WTC11 (cell line): Measurements from ENCODE around the gene CNOT6. TPM values are rescaled to one million over a fixed set of nuclear protein-coding genes. Genes with fewer than 3 reads are reported as not detected.

Experiments used
- ATAC-seq: fragments of 200-7000 bp; cut with Tn5 transposase; 2 replicates; pipeline ENCODE4 v1.10.0; 2021; ENCODE audit warnings: mild to moderate bottlenecking, moderate library complexity
- CTCF ChIA-PET: fragments of 300-600 bp; sonication (Branson Sonifier 250); formaldehyde crosslinking; loops from one replicate; lab custom pipeline; 2021; ENCODE audit warnings: antibody characterized with exemption; lab: Charles Lee
- POLR2A ChIA-PET: fragments of 350-600 bp; sonication (Branson Sonifier 250); formaldehyde crosslinking; loops from one replicate; lab custom pipeline; 2021; ENCODE audit warnings: antibody characterized with exemption; lab: Charles Lee
- DNase-seq: peaks from one replicate; pipeline ENCODE4 v3.0.0; 2021; ENCODE audit warnings: low spot score
- H3K27ac Mint-ChIP-seq: 2 replicates; pipeline ENCODE4 v1.8.0; 2021; ENCODE audit warnings: mixed read lengths
- H3K27me3 Mint-ChIP-seq: 2 replicates; pipeline ENCODE4 v1.8.0; 2021; ENCODE audit warnings: low read depth, mild to moderate bottlenecking, moderate library complexity, mixed read lengths
- H3K36me3 Mint-ChIP-seq: 2 replicates; pipeline ENCODE4 v1.8.0; 2021; ENCODE audit warnings: mixed read lengths
- H3K4me1 Mint-ChIP-seq: 2 replicates; pipeline ENCODE4 v1.8.0; 2022; ENCODE audit warnings: mixed read lengths
- H3K4me3 Mint-ChIP-seq: 2 replicates; pipeline ENCODE4 v1.8.0; 2021; ENCODE audit warnings: mild to moderate bottlenecking, moderate library complexity, mixed read lengths
- H3K9me3 Mint-ChIP-seq: 2 replicates; pipeline ENCODE4 v1.8.0; 2021; ENCODE audit warnings: mixed read lengths
- E2F4 ChIP-seq: sonication (generic); formaldehyde crosslinking; IDR thresholded peaks from 2 replicates; pipeline ENCODE4 v1.8.1; 2022; ENCODE audit warnings: low read depth, mild to moderate bottlenecking, moderate library complexity, missing genetic modification reagents, borderline replicate concordance
- ELF4 ChIP-seq: sonication (generic); formaldehyde crosslinking; IDR thresholded peaks from 2 replicates; pipeline ENCODE4 v1.8.1; 2022; ENCODE audit warnings: low read depth, mild to moderate bottlenecking, moderate library complexity, missing genetic modification reagents
- ETV6 ChIP-seq: sonication (generic); formaldehyde crosslinking; IDR thresholded peaks from 2 replicates; pipeline ENCODE4 v1.8.1; 2022; ENCODE audit warnings: mild to moderate bottlenecking, missing genetic modification reagents
- GABPB1 ChIP-seq: sonication (generic); formaldehyde crosslinking; IDR thresholded peaks from 2 replicates; pipeline ENCODE4 v1.8.1; 2023; ENCODE audit warnings: mild to moderate bottlenecking, missing genetic modification reagents
- HMGA2 ChIP-seq: fragments of 250-450 bp; sonication (Bioruptor Pico); IDR thresholded peaks from 2 replicates; pipeline ENCODE4 v1.4.0; 2021; ENCODE audit warnings: mild to moderate bottlenecking, moderate library complexity
- HMGXB4 ChIP-seq: sonication (generic); formaldehyde crosslinking; IDR thresholded peaks from 2 replicates; pipeline ENCODE4 v1.8.1; 2023; ENCODE audit warnings: mild to moderate bottlenecking, moderate library complexity, missing genetic modification reagents
- IRF1 ChIP-seq: sonication (generic); formaldehyde crosslinking; IDR thresholded peaks from 2 replicates; pipeline ENCODE4 v1.8.0; 2023; ENCODE audit warnings: missing genetic modification reagents
- JUN ChIP-seq: sonication (generic); formaldehyde crosslinking; IDR thresholded peaks from 2 replicates; pipeline ENCODE4 v1.8.0; 2023; ENCODE audit warnings: mild to moderate bottlenecking, missing genetic modification reagents
- NFYB ChIP-seq: sonication (generic); formaldehyde crosslinking; conservative IDR thresholded peaks from 2 replicates; pipeline ENCODE4 v1.8.0; 2022; ENCODE audit warnings: low read depth, missing genetic modification reagents
- SOX15 ChIP-seq: fragments of 250-450 bp; sonication (Bioruptor Pico); IDR thresholded peaks from 2 replicates; pipeline ENCODE4 v1.9.0; 2021; ENCODE audit warnings: mild to moderate bottlenecking
- SP1 ChIP-seq: sonication (generic); formaldehyde crosslinking; conservative IDR thresholded peaks from 2 replicates; pipeline ENCODE4 v1.8.1; 2022; ENCODE audit warnings: missing genetic modification reagents
- TCF7 ChIP-seq: sonication (generic); formaldehyde crosslinking; IDR thresholded peaks from 2 replicates; pipeline ENCODE4 v1.8.0; 2022; ENCODE audit warnings: mild to moderate bottlenecking, low read depth, missing genetic modification reagents, moderate library complexity
- TEAD4 ChIP-seq: sonication (generic); formaldehyde crosslinking; IDR thresholded peaks from 2 replicates; pipeline ENCODE4 v1.8.0; 2022; ENCODE audit warnings: mild to moderate bottlenecking, missing genetic modification reagents
- ZBTB21 ChIP-seq: sonication (generic); formaldehyde crosslinking; IDR thresholded peaks from 2 replicates; pipeline ENCODE4 v1.8.1; 2023; ENCODE audit warnings: mild to moderate bottlenecking, missing genetic modification reagents, borderline replicate concordance
- ZNF121 ChIP-seq: sonication (generic); formaldehyde crosslinking; IDR thresholded peaks from 2 replicates; pipeline ENCODE4 v1.8.0; 2023; ENCODE audit warnings: missing genetic modification reagents
- ZNF232 ChIP-seq: sonication (generic); formaldehyde crosslinking; IDR thresholded peaks from 2 replicates; pipeline ENCODE4 v1.8.0; 2022; ENCODE audit warnings: mild to moderate bottlenecking, missing genetic modification reagents
- ZNF396 ChIP-seq: fragments of 250-450 bp; sonication (Bioruptor Pico); IDR thresholded peaks from 2 replicates; pipeline ENCODE4 v1.8.0; 2021; ENCODE audit warnings: mild to moderate bottlenecking, moderate library complexity, borderline replicate concordance
- ZNF416 ChIP-seq: fragments of 250-450 bp; sonication (Bioruptor Pico); IDR thresholded peaks from 2 replicates; pipeline ENCODE4 v1.9.0; 2021; ENCODE audit warnings: mild to moderate bottlenecking, inconsistent platforms
- ZNF512 ChIP-seq: sonication (generic); formaldehyde crosslinking; IDR thresholded peaks from 2 replicates; pipeline ENCODE4 v1.8.1; 2022; ENCODE audit warnings: missing genetic modification reagents, borderline replicate concordance
- ZSCAN18 ChIP-seq: fragments of 250-450 bp; sonication (Bioruptor Pico); IDR thresholded peaks from 2 replicates; pipeline ENCODE4 v2.1.2; 2022; ENCODE audit warnings: mild to moderate bottlenecking, moderate library complexity
- total RNA-seq: library from RNA; stranded (reverse); gene quantifications from 3 replicates; pipeline ENCODE4 v1.2.3, GENCODE V29; 2021
- TF ChIP-seq, protein P1 (sequence below): fragments of 250-450 bp; sonication (Bioruptor Pico); IDR thresholded peaks from 2 replicates; pipeline ENCODE4 v1.9.0; 2021; ENCODE audit warnings: mild to moderate bottlenecking
- TF ChIP-seq, protein P2 (sequence below): sonication (generic); formaldehyde crosslinking; IDR thresholded peaks from 2 replicates; pipeline ENCODE4 v1.8.0; 2022; ENCODE audit warnings: mild to moderate bottlenecking, missing genetic modification reagents
- TF ChIP-seq, protein P3 (sequence below): sonication (generic); formaldehyde crosslinking; IDR thresholded peaks from 2 replicates; pipeline ENCODE4 v1.8.1; 2022; ENCODE audit warnings: low read depth, missing genetic modification reagents, borderline replicate concordance
- TF ChIP-seq, protein P4 (sequence below): fragments of 250-450 bp; sonication (Bioruptor Pico); IDR thresholded peaks from 2 replicates; pipeline ENCODE4 v1.9.0; 2021; ENCODE audit warnings: moderate library complexity, mild to moderate bottlenecking, inconsistent platforms, borderline replicate concordance

The CNOT6 gene
- total RNA-seq, 1 experiment from 2014 or later: 41.0 TPM

DNA sequence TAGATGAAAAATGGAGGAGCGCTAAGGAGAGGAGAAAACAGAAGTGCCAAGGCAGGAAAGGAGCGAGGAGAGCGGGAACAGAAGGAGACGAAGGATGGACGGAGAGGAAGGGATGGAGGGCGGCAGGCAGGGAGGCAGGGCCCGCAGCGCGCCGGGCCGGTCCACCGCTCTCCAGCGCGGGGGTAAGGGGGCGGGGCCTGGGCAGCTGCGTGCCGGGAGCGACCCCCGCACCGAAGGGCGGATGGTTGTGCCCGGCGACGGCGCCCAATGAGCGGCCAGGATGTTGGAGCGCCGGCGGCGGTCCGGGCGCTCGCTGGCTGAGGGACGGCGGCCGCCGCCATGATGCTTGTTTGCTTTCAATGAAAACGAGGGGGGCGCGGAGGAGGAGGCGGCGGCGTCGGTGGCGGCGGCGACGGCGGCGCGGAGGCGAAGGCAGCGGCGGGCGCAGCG, at the start of gene CNOT6 (continued):
- TF ChIP-seq ZNF232 (CRISPR knock-in tag): no peak
- TF ChIP-seq, protein P1, sequence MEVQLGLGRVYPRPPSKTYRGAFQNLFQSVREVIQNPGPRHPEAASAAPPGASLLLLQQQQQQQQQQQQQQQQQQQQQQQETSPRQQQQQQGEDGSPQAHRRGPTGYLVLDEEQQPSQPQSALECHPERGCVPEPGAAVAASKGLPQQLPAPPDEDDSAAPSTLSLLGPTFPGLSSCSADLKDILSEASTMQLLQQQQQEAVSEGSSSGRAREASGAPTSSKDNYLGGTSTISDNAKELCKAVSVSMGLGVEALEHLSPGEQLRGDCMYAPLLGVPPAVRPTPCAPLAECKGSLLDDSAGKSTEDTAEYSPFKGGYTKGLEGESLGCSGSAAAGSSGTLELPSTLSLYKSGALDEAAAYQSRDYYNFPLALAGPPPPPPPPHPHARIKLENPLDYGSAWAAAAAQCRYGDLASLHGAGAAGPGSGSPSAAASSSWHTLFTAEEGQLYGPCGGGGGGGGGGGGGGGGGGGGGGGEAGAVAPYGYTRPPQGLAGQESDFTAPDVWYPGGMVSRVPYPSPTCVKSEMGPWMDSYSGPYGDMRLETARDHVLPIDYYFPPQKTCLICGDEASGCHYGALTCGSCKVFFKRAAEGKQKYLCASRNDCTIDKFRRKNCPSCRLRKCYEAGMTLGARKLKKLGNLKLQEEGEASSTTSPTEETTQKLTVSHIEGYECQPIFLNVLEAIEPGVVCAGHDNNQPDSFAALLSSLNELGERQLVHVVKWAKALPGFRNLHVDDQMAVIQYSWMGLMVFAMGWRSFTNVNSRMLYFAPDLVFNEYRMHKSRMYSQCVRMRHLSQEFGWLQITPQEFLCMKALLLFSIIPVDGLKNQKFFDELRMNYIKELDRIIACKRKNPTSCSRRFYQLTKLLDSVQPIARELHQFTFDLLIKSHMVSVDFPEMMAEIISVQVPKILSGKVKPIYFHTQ: no peak
- no peak for TF ChIP-seq TCF7
- 0 out of 2 replicates have a peak, but pooled peaks have one; percentile 11 for TF ChIP-seq GABPB1 (CRISPR knock-in tag)
- TF ChIP-seq E2F4 (CRISPR knock-in tag): peak; percentile 15; the same call in 1 of the 2 replicates
- no peak for TF ChIP-seq ELF4 (CRISPR knock-in tag)
- peak; percentile 77; the same call in 1 of the 2 replicates for TF ChIP-seq ZBTB21 (CRISPR knock-in tag)
- peak; percentile 84 for TF ChIP-seq NFYB (CRISPR knock-in tag)
- TF ChIP-seq, protein P2, sequence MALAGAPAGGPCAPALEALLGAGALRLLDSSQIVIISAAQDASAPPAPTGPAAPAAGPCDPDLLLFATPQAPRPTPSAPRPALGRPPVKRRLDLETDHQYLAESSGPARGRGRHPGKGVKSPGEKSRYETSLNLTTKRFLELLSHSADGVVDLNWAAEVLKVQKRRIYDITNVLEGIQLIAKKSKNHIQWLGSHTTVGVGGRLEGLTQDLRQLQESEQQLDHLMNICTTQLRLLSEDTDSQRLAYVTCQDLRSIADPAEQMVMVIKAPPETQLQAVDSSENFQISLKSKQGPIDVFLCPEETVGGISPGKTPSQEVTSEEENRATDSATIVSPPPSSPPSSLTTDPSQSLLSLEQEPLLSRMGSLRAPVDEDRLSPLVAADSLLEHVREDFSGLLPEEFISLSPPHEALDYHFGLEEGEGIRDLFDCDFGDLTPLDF (CRISPR knock-in tag): 0 out of 2 replicates have a peak, but pooled peaks have one; percentile 7
- no peak for TF ChIP-seq HMGA2 (CRISPR knock-in tag)
- TF ChIP-seq, all 79 proteins: peak for 19

- Mint-ChIP-seq H3K4me3 (no peak overlapping the region), H3K27me3 (peaks cover 9% of the 10 kb centered on the region; the same call in 1 of the 2 replicates), H3K27ac (no peak overlapping the region), H3K4me1 (no peaks in the 10 kb centered on the region), H3K9me3 (peaks cover 36% of the 10 kb centered on the region), H3K36me3 (peaks cover 24% of the 10 kb centered on the region)
- no peak for ATAC-seq
- no peak for DNase-seq
- POLR2A ChIA-PET: no interaction called here
- CTCF ChIA-PET: interaction anchor here (0.7 to 1.2 kb wide), 3 partner anchors 126 to 253 kb away, joined by 3 to 5 read pairs (median 4); no protein-coding TSS in a partner anchor
- TF ChIP-seq ZNF396 (CRISPR knock-in tag) (no peak), IRF1 (no peak), ZNF512 (CRISPR knock-in tag) (no peak), ETV6 (CRISPR knock-in tag) (no peak), SOX15 (CRISPR knock-in tag) (no peak), ZNF121 (CRISPR knock-in tag) (no peak), ZNF416 (no peak), HMGXB4 (CRISPR knock-in tag) (no peak), ZSCAN18 (no peak), SP1 (no peak), TEAD4 (CRISPR knock-in tag) (no peak), JUN (CRISPR knock-in tag) (no peak)
- TF ChIP-seq, protein P3, sequence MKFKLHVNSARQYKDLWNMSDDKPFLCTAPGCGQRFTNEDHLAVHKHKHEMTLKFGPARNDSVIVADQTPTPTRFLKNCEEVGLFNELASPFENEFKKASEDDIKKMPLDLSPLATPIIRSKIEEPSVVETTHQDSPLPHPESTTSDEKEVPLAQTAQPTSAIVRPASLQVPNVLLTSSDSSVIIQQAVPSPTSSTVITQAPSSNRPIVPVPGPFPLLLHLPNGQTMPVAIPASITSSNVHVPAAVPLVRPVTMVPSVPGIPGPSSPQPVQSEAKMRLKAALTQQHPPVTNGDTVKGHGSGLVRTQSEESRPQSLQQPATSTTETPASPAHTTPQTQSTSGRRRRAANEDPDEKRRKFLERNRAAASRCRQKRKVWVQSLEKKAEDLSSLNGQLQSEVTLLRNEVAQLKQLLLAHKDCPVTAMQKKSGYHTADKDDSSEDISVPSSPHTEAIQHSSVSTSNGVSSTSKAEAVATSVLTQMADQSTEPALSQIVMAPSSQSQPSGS (CRISPR knock-in tag): no peak
- TF ChIP-seq, protein P4, sequence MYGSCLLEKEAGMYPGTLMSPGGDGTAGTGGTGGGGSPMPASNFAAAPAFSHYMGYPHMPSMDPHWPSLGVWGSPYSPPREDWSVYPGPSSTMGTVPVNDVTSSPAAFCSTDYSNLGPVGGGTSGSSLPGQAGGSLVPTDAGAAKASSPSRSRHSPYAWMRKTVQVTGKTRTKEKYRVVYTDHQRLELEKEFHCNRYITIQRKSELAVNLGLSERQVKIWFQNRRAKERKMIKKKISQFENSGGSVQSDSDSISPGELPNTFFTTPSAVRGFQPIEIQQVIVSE (CRISPR knock-in tag): no peak
Observed at GRCh38 chr5:180454752-180455151, 39.4 kb upstream of the CNOT6 start.
